Type B pancreatic cell (in vitro differentiated cells): ENCODE results near the gene DOCK2. TPM values are rescaled to one million over a fixed set of nuclear protein-coding genes. Genes with fewer than 3 reads are reported as not detected.
A peak's percentile ranks its signal among the peaks of the same experiment; 100 is the strongest.

Experiments used
- DNase-seq: peaks from one replicate; pipeline ENCODE4 v3.0.0; 2021; ENCODE audit warnings: mixed read lengths; ENCODE audit not compliant: unreplicated experiment; ENCODE audit errors: extremely low spot score
- H3K27ac Mint-ChIP-seq: 2 replicates; pipeline ENCODE4 v1.8.0; 2021; ENCODE audit warnings: mild to moderate bottlenecking, mixed read lengths
- H3K27me3 Mint-ChIP-seq: 2 replicates; pipeline ENCODE4 v1.8.0; 2021; ENCODE audit warnings: mixed read lengths
- H3K36me3 Mint-ChIP-seq: 2 replicates; pipeline ENCODE4 v1.8.0; 2021; ENCODE audit warnings: mixed read lengths
- H3K4me1 Mint-ChIP-seq: one replicate; pipeline ENCODE4 v1.8.0; 2021; ENCODE audit warnings: mixed read lengths; ENCODE audit not compliant: unreplicated experiment
- H3K4me3 Mint-ChIP-seq: 2 replicates; pipeline ENCODE4 v1.8.0; 2021; ENCODE audit warnings: mild to moderate bottlenecking, mixed read lengths
- H3K9me3 Mint-ChIP-seq: 2 replicates; pipeline ENCODE4 v1.8.0; 2021; ENCODE audit warnings: mixed read lengths
- total RNA-seq: library from RNA; stranded (reverse); gene quantifications from 2 replicates; pipeline ENCODE4 v1.2.1, GENCODE V29; 2021; ENCODE audit warnings: low replicate concordance
- TF ChIP-seq, protein P1 (sequence below): fragments of 200-600 bp; sonication (generic); conservative IDR thresholded peaks from 2 replicates; pipeline ENCODE4 v1.5.0; 2021; ENCODE audit warnings: antibody characterized with exemption, mild to moderate bottlenecking

DOCK2 gene
- total RNA-seq, 1 donor from 2014 or later: 0.82 TPM

DNA sequence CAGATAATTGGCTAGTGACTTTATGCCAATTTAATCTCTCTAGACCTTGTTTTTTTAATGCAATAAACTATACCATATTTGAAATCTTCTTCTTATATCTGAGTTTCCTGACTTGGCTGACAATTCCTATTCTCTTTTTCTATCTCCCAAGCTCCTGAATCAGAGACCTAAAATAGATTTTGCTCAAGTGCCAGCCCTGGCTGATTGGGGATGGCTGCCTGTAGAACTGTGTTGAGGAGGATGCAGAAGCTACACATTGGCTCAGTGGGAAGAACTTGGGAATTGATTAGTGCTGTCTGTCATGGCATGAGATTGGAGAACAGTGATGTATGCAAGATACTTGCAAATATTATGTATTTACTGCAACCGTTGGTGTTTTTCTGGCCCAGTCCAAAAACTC lies 210.4 kb downstream of the DOCK2 start:
- H3K36me3 Mint-ChIP-seq: no peaks in the 10 kb centered on the region
- no peaks in the 10 kb centered on the region for H3K4me1 Mint-ChIP-seq
- H3K27ac Mint-ChIP-seq: no peak overlapping the region
- peaks cover 17% of the 10 kb centered on the region for H3K27me3 Mint-ChIP-seq
- no peak for DNase-seq
- TF ChIP-seq, protein P1, sequence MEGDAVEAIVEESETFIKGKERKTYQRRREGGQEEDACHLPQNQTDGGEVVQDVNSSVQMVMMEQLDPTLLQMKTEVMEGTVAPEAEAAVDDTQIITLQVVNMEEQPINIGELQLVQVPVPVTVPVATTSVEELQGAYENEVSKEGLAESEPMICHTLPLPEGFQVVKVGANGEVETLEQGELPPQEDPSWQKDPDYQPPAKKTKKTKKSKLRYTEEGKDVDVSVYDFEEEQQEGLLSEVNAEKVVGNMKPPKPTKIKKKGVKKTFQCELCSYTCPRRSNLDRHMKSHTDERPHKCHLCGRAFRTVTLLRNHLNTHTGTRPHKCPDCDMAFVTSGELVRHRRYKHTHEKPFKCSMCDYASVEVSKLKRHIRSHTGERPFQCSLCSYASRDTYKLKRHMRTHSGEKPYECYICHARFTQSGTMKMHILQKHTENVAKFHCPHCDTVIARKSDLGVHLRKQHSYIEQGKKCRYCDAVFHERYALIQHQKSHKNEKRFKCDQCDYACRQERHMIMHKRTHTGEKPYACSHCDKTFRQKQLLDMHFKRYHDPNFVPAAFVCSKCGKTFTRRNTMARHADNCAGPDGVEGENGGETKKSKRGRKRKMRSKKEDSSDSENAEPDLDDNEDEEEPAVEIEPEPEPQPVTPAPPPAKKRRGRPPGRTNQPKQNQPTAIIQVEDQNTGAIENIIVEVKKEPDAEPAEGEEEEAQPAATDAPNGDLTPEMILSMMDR: no peak
- no peak overlapping the region for H3K4me3 Mint-ChIP-seq
- H3K9me3 Mint-ChIP-seq: peaks cover 5% of the 10 kb centered on the region

DNA sequence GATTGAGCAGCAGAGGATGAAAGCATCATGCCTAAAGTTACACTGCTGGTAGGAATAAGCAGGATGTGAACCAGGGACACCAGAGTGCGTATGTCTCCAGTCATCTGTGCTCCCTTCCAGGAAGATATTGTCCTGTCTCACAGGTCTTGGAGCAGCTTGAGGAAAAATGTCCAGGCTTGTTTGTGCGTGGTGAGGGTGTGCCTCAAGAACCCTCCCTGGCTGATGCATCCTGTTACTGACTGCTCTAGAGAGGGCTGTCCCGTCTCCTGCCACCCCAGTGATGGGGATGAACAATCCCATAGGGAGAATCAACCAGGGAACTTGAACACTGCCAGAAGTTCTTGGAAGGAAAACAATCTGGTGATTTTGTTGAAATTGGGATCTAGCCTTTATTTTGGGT lies 211.2 kb downstream of the DOCK2 start:
- Mint-ChIP-seq H3K27ac (no peak overlapping the region), H3K4me1 (no peaks in the 10 kb centered on the region), H3K36me3 (no peaks in the 10 kb centered on the region), H3K9me3 (peaks cover 9% of the 10 kb centered on the region), H3K27me3 (peaks cover 12% of the 10 kb centered on the region), H3K4me3 (no peak overlapping the region)
- DNase-seq: no peak
- TF ChIP-seq, protein P1: no peak

DNA sequence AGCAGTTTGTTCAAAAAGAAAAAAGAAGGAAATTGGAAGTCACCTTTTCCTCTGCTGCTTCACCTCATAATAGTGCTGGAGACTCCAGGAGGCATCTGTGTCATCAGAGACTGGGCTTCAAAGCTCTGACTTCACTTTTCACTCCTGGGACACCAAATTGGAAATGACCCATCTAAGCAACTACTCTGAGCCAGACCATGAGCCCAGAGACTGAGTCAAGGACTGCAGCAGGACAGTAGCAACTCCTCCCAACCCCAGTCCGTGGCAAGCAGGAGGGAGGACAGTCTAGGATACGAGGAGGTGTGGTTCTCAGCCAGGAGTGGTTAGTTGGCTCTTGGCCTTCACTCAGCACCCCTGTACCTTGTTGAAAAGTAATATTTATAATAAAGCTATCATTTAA lies 211.7 kb downstream of the DOCK2 start:
- no peak overlapping the region for H3K27ac Mint-ChIP-seq
- no peak for DNase-seq
- H3K27me3 Mint-ChIP-seq: peaks cover 12% of the 10 kb centered on the region

DNA sequence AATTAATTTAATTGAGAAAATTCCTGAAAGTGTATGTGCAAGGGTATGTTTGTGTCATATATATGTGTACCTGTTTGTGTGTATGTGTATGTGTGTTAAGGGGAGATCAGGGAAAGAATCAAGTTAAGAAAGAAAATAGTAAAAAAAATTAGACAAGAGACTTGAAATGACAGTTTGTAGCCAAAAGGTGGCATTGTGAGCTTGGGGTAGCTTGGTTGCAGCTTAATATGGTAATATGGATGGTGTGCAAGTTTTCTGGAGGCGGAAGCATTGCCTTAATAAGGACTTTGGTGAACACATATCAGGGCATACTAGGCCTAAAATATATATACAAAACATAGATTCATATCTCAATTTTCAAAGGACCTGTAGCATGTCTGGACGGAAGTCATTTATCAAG lies 213.3 kb downstream of the DOCK2 start:
- peaks cover 9% of the 10 kb centered on the region for H3K9me3 Mint-ChIP-seq
- no peak overlapping the region for H3K27ac Mint-ChIP-seq
- H3K36me3 Mint-ChIP-seq: no peaks in the 10 kb centered on the region
- TF ChIP-seq, protein P1: peak; percentile 51
- no peak for DNase-seq
- H3K27me3 Mint-ChIP-seq: peaks cover 7% of the 10 kb centered on the region
- no peaks in the 10 kb centered on the region for H3K4me1 Mint-ChIP-seq
- no peak overlapping the region for H3K4me3 Mint-ChIP-seq

More for the DNA sequence above, 211.7 kb downstream of the DOCK2 start:
- no peak overlapping the region for H3K4me3 Mint-ChIP-seq
- H3K9me3 Mint-ChIP-seq: peaks cover 9% of the 10 kb centered on the region
- no peaks in the 10 kb centered on the region for H3K36me3 Mint-ChIP-seq
- H3K4me1 Mint-ChIP-seq: no peaks in the 10 kb centered on the region
- TF ChIP-seq, protein P1: no peak

DNA sequence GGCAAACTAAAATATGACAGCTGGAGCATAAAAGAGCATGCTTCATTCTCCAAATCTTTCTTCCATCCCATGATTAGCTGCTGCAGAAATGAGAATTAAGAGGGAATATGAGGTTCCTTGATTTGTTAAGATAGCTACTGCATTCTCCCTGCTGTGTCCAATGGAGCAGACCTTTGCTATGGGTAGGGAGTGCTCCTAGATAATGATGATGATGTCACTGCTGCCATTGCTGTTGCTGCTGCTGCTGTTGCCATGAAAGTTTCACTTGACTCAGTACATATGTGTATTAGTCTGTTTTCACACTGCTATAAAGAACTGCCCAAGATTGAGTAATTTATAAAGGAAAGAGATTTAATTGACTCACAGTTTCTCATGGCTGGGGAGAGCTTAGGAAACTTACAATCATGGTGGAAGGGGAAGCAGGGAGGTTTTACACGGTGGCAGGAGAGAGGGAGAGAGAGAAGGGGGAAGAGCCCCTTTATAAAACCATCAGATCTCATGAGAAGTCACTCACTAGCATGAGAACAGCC lies 214.3 kb downstream of the DOCK2 start:
- no peak for DNase-seq
- H3K4me1 Mint-ChIP-seq: no peaks in the 10 kb centered on the region
- no peak overlapping the region for H3K27ac Mint-ChIP-seq
- peaks cover 9% of the 10 kb centered on the region for H3K9me3 Mint-ChIP-seq
- no peak overlapping the region for H3K4me3 Mint-ChIP-seq
- no peaks in the 10 kb centered on the region for H3K36me3 Mint-ChIP-seq
- H3K27me3 Mint-ChIP-seq: peaks cover 11% of the 10 kb centered on the region
- TF ChIP-seq, protein P1: no peak

DNA sequence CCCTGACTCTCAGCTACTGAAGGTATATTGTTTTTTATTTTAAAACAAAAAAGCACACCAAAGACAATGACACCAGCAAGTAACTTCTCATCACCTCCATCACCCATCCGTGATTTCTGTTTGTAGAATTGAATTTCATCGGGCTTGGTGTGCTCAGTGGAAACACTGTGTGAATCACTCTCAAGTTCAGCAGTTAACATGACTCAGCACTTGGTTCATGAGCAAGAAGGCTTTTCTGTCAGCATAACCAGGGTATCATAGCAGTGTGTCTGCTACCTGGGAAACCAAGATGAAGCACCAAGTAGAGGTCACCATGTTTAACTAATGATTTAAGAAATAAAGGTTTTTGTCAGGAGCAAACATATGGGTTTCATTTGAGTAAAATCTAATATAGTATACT lies 219.5 kb downstream of the DOCK2 start:
- no peak overlapping the region for H3K4me3 Mint-ChIP-seq
- H3K36me3 Mint-ChIP-seq: no peaks in the 10 kb centered on the region
- H3K4me1 Mint-ChIP-seq: no peaks in the 10 kb centered on the region
- peaks cover 25% of the 10 kb centered on the region for H3K27me3 Mint-ChIP-seq
- peaks cover 5% of the 10 kb centered on the region for H3K9me3 Mint-ChIP-seq
- TF ChIP-seq, protein P1: no peak
- DNase-seq: no peak
- no peak overlapping the region for H3K27ac Mint-ChIP-seq
